Measurements from ENCODE around the gene NR6A1.
A peak's percentile ranks its signal among the peaks of the same experiment; 100 is the strongest.

NR6A1 gene

DNA sequence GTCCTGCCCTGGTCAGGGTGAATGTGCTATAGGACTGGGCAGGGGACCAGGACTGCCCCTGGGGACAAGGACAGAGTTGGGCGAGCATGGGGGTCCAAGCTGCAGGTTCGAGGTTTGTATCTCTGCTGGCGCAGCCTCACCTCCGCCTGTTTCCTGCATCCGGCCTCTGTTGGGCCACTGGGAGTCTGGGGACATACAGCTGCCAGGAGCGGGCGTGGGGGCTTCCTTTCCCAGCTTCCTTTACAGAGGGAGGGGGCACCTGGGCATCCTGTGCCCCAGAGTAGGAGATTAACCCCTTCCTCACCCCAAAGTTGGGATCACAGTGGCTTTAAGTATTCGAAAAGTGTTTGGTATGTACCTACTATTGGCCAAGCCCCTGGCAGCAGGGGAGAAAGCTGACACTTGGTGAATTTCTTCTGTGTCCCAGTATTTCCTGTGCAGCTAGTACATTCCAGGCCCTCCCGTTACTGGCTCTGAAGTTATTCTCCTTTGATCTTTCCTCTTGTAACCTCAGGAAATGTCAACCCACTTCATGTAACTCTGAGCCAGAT lies 24.8 kb upstream of the NR6A1 start:
- DNase-seq: no peak

DNA sequence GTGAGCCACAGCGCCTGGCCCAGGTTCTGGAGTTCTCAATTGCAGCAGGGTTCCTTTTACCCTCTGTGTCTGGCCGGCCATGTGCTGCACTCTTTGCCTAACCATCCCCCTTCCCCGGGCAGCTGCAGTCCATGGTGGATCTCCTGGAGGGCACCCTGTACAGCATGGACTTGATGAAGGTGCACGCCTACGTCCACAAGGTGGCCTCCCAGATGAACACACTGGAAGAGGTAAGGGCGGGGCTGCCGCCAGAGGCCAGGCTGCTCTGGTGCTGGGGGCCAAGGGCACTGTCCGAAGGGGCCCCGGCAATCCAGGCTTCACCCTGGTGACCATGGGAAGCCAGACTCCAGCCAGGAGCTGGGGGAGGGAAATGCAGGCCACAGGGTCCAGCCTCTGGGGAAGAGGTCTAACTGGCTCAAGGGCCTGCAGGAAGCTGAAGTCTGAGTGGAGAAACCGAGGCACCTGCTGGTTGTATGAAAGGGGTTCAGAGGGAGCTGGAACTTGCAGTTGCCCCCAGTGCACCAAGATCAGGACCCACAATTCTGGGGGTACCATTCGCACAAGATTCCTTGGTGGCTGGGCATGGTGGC lies 23.9 kb upstream of the NR6A1 start:
- no peak for DNase-seq

DNA sequence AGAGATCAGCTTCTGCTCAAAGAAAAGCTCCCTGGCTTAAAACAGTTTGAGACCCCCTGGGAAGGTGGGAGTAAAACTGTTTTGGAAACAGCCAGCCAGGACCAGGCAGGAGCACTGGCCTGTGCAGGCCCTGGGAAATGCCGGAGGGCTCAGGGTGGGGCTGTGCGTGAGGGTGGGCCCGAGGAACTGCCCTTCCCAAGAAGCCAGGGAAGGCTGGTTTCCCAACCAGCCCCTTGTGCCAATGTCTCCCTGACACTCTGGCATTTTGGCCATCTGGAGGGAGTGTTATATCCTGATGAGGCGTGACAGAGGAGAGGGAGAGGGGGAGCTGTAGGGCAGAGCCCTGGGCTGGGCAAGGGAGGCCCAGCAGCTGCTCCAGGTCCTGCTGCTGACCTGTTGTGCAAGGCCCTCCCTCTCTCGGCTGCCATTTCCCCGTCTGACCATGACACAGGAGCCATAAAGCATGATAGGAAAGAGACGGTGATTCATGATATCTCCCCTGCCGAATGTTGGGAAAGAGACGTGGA lies 22.0 kb upstream of the NR6A1 start:
- DNase-seq: no peak

DNA sequence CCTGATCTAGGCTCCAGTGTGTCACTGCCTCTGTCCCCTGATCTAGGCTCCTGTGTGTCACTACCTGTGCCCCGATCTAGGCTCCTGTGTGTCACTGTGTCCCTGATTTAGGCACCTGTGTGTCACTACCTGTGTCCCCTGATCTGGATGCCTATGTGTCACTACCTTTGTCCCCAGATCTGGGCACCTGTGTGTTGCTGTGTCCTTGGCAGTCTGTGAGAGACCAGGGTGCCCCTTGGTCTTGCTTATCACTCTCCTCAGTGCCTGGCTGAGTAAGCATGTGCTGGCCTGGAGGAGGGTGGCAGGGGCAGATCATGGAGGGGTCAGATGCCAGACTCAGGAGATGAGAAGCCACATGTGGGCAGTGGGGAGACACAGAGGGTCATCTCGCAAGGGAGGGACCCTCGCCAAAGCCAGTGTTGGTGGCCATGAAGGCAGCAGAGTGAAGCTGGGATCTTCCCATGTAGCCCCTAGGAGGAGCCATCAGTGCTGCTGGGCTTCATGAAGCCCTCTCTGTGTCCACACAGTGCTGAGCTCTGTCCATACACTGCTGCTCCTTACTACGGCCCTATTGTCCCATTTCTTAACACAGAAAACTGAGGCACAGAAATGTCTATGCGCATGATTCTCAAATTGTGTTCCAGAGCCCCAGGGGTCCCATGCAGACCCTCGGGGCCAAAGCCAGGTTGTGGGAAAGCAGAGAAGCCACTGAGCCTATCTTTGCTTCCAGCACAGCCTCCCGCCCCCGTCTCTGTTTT lies 21.3 kb upstream of the NR6A1 start:
- no peak for DNase-seq

DNA sequence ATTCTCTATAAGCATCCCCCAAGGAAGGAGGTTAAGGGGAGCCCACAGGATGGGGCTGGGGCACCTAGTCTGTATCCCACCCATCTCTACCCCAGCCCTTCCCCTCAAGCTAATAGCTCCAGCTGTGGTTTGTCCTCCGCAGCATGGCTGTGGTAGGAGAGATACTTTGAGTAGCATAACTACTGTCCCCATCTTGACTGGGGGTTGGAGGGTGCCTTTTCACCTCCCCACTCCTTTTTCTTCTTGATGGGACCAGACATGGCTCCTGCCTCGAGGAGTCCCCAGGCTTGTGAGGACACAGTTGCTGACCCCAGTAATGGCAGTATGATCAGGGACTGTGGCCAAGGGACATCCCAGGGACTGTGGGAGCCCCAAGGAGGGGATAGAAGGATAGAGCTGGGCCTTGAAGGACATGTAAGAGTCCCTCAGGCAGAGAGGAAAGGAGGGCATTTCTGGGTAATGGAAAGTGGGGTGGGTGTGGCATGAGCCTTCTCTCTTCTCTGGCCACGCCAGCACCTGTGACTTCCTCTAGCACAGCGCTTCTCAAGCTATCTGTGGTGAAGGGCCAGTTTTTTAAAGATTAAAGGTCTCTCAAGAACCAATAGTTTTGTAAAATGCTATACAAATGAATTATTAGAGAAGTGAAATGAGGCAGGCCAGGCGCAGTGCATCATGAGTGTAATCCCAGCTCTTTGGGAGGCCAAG lies 19.8 kb upstream of the NR6A1 start:
- no peak for DNase-seq

DNA sequence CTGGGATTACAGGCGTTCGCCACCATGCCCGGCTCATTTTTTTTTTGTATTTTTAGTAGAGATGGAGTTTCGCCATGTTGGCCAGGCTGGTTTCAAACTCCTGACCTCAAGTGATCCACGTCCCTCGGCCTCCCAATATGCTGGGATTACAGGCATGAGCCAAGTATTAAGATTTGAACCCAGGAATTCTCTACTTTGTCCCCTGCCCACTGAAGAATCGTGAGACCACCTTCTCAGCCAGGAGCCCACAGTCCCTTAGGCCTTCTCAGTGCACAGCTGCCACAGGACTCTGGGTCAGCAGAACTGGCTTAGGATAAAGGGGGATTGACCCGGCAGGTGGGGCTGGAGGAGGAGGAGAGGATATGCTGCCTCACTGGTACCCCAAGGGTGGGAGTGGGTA lies 19.2 kb upstream of the NR6A1 start:
- DNase-seq: no peak

DNA sequence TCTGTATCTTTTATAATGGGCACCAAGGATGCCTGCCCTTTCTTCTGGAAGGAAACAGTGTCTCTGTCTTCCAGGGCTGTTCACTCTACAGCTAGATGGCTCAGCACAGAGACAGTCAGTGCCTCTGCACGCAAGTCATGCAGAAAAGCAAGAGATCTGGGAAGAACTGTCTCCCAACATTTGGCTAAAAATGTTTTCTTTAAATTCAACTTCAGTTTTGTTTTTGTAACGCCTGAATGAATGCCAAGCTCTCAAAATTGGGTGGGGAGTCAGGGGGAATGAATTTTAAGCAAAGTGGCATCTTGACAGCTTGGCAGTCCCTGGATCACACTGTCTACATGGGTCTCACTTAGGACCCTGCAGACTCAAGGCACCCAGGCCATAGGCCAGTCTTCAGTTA lies 18.4 kb upstream of the NR6A1 start:
- no peak for DNase-seq

DNA sequence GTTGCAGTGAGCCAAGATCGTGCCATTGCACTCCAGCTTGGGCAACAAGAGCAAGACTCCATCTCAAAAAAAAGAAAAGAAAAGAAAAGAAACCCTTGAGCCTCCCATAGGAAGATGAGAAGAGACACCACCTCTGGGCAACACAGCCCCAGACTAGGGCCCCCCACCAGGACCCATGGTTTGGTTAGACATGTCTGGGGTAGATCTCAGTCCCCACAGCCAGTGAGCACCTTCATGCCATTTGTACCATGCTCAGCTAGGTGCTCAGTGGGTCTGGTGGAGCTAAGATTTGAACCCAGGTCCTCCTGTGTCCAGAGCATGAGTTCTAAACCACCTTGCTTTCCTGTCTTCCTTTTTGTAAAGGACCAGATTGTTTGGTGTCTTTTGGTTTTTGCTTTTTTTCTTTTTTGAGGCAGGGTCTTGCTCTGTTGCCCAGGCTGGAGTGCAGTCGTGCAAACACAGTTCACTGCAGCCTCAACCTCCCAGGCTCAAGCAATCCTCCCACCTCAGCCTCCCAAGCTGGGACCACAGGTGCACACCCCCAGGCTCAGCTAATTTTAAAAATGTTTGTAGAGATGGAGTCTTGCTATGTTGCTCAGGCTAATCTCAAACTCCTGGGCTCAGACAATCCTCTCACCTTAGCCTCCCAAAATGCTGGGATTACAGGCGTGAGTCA lies 17.6 kb upstream of the NR6A1 start:
- DNase-seq: peak; percentile 22

DNA sequence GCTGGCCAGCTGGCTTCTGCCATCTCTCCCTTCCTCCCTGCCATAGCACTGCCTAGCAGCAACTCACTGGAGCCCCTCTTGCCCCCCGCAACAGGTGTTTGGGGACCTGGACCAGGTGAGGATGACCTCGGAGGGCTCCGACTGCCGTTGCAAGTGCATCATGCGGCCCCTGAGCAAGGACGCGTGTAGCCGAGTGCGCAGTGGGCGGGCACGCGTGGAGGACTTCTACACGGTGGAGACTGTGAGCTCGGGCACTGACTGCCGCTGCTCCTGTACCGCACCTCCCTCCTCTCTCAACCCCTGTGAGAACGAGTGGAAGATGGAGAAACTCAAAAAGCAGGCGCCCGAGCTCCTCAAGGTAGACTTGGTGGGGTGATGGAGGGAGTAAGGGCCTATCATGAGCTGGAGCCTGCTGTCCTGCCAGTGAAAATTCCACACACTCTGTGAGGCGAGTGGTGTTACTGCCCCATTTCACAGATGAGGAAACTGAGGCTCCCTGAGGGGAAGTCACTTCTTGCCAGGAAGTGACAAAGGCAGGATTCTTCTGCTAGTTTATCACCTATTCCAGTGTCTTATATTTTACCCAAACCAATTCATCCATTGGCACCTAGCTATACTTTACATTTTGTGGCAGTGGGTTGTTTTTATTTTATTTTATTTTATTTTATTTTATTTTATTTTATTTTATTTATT lies 15.9 kb upstream of the NR6A1 start:
- peak; percentile 29 for DNase-seq

DNA sequence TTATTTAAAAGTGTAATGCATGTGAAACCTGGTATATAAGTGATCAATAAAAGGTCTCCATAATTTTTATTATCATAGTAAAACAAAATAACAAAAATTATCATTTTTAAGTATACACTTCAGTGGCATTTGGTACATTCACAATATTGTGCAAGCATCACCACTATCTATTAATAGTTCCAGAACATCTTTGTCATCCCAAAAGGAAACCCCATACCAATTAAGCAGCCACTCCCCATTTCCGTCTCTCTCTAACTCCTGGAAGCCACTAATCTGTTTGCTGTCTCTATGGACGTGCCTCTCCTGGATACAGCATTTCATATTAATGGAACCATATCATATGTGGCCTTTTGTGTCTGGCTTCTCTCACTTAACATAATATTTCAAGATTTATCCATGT lies 13.4 kb upstream of the NR6A1 start:
- no peak for DNase-seq

DNA sequence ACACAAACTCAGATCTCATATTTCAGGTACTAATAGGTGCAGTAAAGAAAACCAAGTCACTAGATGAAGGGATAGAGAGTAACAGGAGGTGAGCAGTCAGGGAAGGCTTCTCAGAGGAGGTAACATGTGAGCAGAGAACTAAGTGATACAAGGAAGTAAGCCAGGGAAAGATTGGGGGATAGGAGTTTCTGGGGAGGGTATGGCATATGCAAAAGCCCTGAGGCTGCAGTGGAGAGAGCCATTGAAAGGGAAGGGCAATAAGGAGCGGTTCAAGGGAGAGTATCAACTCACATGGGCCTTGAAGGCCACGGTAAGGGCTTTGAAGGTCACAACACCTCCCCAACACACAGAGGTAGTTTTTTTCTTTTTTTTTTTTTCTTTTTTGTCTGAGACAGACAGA lies 12.7 kb upstream of the NR6A1 start:
- DNase-seq: no peak

DNA sequence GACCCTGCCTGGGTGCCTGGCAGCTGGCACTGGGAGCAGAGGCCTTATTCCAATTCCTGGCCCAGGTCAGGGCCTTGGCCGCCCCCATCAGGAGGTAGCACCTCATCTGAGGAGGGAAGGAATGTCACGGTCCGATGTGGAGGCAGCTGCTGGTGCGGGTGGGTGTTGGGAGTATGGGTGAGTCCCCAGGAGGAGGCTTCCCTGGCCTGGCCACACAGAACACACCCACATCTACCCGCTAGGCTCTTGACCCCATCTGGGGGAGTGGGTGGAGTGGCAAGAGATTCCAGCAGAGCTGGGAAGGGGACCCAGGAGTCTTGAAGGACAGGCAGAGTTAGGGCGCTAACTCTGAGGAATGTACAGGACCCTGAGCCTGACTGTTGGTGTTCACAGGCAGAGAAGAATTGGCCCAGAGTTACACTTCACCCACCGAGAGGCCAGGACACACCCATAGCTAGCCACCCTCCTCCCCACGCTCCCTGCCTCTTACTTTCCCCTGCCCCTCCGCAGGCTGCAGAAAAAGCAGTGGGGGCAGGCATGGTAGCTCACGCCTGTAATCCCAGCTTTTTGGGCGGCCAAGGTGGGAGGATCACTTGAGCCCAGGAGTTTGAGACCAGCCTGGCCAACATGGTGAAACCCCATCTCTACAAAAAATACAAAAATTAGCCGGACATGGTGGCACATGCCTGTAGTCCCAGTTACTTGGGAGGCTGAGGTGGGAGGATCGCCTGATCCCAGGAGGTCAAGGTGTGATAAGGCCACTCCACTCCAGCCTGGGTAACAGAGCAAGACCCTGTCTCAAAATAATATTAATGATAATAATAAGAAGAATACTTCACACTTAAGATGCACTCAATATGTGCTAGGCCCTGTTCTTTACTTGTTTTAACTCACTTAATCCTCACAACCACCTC lies 11.8 kb upstream of the NR6A1 start:
- peak; percentile 51 for DNase-seq

DNA sequence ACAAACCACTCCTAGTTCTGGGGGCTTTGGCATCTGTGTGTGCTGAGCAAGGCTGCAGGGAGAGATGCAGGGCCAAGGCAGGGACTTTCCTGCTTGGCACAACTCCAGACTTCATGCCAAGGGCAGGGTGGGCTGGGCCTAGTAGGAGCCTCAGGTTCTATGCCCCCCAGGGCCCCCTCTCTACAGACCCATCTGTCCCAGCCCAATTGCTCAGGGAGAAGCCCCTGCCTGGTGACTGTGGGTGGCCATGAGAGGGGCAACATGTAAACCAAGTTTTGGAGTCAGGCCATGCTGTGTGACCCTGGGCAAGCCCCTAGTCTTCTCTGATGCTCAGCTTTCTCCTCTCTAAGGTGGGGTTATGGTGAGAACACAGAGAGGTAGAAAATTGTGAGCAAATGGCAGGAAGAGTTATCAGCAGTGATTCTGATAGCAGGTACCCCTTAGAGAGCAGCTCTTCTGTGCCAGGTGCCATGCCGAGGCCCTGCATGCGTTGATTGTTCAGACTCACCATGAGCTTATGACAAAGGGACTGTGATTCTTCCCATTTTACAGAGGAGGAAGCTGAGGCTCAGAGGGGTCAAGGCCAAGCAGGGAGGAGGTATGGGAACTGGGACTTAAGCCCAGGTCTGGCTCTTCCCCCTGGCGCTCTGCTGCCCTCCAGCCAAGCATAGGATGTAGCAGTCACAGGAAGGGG lies 11.0 kb upstream of the NR6A1 start:
- DNase-seq: peak; percentile 51

DNA sequence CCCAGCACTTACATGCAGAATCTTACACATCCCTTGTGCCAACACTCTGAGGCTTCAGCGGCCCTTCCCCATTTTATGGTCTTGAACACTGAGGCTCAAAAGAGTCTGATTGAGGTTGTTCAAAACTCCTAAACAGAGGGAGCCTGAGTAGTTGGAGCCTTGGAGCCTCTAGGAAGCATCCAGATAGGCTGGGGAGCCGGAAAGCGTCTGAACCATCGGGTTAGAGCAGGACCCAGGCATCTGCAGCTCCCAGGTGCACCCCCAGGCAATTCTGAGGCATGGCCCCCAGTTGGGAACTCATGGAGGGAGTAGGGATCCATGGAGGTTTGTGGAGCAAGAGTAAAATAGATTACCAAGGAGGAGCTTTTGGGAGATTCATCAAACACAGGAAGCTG lies 9.6 kb upstream of the NR6A1 start:
- no peak for DNase-seq

DNA sequence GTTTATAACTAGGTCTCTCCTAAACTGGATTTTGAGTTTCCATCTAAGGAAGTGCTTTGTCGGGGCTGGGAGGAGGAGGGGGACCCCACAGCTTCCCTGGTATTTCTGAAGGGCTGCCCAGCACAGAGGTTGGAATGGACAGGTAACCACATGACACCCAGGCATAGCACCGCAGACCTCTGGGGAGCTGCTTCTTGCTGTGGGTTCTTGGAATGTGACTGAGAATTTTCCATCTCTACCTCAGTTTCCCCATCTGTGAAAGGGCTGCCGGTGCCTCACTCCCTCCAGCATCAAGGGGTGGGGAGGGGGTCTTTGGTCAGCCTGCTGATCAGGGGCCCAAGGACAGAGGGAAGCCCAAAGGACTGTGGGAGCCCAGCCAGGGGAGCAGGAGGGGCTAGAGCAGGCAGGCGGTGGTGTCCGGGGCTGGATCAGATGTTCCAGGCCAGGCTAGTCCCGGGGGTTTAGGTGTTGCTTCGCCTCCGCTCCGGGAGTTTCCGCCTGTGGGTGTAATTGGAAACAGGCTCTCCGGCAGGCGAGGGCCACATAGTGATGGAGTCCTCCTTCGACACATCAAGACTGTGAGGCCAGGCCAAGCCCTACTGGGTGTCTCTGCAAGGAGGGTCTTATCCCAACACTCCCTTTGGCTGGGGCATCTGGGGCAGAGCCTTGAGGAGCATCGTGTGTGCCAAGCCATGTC lies 9.1 kb upstream of the NR6A1 start:
- DNase-seq: peak; percentile 53

DNA sequence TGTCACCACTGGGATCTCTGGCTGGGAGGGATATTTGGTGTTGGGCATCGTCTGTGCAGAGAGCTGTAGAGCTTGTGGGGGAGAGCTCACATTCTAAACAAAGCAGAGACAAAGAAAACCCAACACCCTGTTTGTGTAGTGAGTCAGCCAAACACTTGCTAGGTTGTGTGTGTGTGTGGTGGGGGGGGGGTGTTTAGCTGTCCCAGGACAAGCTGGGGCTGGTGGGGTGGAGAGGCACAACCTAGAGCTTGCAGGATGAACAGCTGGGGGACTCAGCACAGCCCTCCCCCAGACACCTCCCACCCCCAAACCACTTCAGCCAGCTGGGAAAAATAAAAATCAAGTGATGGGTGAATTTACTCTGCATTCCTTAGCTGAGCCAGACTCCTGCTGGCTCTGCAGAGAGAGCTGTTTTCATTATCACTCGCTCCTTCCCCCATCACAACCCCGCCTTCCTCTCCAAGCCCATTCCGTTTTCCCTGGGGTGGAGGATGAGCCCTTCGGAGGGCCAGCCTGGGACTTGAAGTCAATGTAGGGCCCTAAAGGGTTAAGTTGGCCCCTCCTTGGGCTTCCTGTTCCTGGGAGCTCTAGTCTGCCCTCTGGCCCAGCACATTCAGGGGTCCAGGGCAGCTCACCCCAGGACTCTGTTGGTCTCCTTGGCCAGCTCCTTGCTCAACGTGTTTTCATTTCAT lies 8.4 kb upstream of the NR6A1 start:
- peak; percentile 88 for DNase-seq

DNA sequence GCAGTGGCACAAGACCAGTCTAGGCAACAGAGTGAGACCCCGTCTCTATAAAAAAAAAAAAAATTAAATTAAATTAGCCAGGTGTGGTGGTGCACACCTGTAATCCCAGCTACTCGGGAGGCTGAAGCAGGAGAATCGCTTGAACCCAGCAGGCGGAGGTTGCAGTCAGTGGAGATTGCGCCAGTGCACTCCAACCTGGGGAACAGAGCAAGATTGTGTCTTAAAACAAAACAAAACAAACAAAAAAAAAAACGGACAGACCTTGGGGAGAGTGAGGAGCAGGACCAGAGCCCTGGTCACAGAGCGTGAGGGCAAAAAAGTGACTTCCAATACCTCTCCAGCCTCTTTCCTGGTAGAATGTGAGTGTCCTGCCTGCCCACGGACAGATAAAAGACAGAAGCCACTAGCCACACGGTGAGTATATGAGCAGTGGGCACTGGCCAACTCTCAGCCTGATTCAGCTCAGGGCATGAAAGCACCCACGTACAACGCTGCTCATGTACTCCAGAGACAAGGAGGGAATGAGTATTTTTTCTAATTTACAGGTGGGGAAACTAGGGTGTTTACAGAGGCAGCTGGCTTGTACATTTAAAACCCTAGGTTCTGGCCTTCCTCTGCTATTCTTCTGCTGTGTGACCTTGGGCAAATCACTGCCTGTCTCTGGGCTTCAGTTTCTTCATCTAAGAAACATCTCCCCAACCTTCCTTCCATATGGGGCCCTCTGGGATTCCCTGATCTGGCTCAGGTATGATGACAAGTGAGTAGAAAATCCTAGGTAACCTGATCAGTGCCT lies 7.7 kb upstream of the NR6A1 start:
- no peak for DNase-seq

DNA sequence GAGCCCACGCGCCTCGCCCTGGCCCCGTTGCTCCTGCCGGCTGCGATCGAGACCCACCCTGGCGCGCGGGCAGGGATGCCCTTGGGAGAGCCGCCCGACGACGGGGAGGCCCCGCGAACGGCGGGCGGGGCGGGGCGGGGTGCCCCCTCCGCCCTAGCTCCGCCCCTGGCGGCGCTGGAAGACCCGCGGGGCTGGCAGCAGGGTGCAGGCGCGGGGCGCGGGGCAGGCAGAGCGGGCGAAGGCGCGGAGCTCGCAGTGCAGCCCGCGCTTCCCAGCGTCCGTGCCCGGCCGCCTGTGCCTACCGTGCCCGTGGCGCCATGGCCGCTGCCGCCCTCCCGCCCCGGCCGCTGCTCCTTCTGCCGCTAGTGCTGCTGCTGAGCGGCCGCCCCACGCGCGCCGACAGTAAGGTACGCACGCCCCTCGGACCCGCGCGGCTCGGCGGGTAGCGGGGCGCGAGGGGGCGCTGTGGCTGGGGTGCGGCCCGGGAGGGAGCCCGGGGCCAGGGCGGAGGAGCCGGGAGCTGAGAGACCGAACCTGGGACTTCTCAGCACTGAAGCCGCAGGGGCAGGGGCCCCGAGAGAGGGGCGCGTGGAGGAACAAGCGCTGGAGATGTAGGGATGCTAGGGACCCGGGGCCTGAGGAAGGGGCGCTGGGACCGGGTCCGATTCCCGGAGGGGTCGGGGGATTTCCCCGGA lies 6.0 kb upstream of the NR6A1 start, which contains the start of gene OLFML2A:
Gene OLFML2A, plus strand, starts transcription at position 180 of the 695 bp plus-strand sequence. Its CDS starts 138 bp downstream, at position 318.
- peak; percentile 78 for DNase-seq
